ENCODE data around the gene RAB11FIP4. TPM values are rescaled to one million over a fixed set of nuclear protein-coding genes. Genes with fewer than 3 reads are reported as not detected.
A peak's percentile ranks its signal among the peaks of the same experiment; 100 is the strongest.

Gene RAB11FIP4
- total RNA-seq, 1 experiment from 2014 or later, result 54.9 TPM

DNA sequence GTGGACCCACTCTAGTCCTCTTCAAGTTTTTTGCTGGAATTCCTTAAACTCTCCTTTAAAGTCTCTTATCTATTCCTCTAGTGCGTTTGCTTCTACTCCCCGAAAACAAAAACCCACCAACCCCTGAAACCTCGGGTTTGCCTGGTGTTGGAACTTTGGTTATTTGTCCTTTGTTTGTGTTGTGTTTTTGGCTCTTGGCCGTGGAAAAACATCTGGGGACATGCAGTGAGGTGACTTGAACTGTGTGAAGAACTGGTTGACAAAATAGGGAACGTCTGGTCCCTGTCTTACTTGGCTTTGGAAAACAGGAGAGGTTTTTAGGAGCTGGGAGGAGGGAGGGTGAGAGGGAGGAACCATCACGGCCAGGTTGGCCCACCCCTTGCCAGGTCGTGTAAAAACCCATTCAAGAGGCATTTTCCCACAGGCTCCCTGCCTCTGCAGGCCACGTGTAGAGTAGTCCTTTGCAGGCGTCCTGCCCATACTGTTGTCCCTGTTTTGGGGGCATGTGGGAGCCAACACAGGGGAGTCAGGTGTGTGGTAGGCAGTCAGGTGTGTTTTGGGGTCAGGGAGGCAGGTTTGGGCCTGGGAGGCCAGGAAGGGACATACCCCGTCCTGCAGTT lies 169.3 kb downstream of the RAB11FIP4 start:
- peaks cover 46% of the 10 kb centered on the region for H3K4me1 Mint-ChIP-seq
- CTCF ChIA-PET, result interaction anchor here (1.0 to 2.7 kb wide), 3 partner anchors 25 to 282 kb away, joined by 3 to 14 read pairs (median 8); no protein-coding TSS in a partner anchor
- ATAC-seq, result no peak
- peaks cover 38% of the 10 kb centered on the region for H3K27me3 Mint-ChIP-seq (ENCODE audit: low read depth)
- H3K36me3 Mint-ChIP-seq, result no peaks in the 10 kb centered on the region
- H3K27ac Mint-ChIP-seq, result no peak overlapping the region
- POLR2A ChIA-PET, result interaction anchor here (0.6 to 1.2 kb wide), 2 partner anchors 20 to 171 kb away, joined by 3 read pairs; no protein-coding TSS in a partner anchor
- no peaks in the 10 kb centered on the region for H3K9me3 Mint-ChIP-seq
- no peak for TF ChIP-seq GRHL2 (CRISPR knock-in tag; IDR thresholded peaks at IDR 0.05; ENCODE audit: insufficient replicate concordance, severe bottlenecking)
- TF ChIP-seq ZNF263 (CRISPR knock-in tag; IDR thresholded peaks at IDR 0.05; ENCODE audit: low read depth), result no peak
- TF ChIP-seq, protein P1, sequence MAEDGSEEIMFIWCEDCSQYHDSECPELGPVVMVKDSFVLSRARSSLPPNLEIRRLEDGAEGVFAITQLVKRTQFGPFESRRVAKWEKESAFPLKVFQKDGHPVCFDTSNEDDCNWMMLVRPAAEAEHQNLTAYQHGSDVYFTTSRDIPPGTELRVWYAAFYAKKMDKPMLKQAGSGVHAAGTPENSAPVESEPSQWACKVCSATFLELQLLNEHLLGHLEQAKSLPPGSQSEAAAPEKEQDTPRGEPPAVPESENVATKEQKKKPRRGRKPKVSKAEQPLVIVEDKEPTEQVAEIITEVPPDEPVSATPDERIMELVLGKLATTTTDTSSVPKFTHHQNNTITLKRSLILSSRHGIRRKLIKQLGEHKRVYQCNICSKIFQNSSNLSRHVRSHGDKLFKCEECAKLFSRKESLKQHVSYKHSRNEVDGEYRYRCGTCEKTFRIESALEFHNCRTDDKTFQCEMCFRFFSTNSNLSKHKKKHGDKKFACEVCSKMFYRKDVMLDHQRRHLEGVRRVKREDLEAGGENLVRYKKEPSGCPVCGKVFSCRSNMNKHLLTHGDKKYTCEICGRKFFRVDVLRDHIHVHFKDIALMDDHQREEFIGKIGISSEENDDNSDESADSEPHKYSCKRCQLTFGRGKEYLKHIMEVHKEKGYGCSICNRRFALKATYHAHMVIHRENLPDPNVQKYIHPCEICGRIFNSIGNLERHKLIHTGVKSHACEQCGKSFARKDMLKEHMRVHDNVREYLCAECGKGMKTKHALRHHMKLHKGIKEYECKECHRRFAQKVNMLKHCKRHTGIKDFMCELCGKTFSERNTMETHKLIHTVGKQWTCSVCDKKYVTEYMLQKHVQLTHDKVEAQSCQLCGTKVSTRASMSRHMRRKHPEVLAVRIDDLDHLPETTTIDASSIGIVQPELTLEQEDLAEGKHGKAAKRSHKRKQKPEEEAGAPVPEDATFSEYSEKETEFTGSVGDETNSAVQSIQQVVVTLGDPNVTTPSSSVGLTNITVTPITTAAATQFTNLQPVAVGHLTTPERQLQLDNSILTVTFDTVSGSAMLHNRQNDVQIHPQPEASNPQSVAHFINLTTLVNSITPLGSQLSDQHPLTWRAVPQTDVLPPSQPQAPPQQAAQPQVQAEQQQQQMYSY (CRISPR knock-in tag; IDR thresholded peaks at IDR 0.05), result no peak
- TF ChIP-seq, protein P2, sequence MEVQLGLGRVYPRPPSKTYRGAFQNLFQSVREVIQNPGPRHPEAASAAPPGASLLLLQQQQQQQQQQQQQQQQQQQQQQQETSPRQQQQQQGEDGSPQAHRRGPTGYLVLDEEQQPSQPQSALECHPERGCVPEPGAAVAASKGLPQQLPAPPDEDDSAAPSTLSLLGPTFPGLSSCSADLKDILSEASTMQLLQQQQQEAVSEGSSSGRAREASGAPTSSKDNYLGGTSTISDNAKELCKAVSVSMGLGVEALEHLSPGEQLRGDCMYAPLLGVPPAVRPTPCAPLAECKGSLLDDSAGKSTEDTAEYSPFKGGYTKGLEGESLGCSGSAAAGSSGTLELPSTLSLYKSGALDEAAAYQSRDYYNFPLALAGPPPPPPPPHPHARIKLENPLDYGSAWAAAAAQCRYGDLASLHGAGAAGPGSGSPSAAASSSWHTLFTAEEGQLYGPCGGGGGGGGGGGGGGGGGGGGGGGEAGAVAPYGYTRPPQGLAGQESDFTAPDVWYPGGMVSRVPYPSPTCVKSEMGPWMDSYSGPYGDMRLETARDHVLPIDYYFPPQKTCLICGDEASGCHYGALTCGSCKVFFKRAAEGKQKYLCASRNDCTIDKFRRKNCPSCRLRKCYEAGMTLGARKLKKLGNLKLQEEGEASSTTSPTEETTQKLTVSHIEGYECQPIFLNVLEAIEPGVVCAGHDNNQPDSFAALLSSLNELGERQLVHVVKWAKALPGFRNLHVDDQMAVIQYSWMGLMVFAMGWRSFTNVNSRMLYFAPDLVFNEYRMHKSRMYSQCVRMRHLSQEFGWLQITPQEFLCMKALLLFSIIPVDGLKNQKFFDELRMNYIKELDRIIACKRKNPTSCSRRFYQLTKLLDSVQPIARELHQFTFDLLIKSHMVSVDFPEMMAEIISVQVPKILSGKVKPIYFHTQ (CRISPR knock-in tag; IDR thresholded peaks at IDR 0.05), result no peak
- no peak for DNase-seq (ENCODE audit: low spot score)
- peak overlapping the region; percentile 71 for H3K4me3 Mint-ChIP-seq

DNA sequence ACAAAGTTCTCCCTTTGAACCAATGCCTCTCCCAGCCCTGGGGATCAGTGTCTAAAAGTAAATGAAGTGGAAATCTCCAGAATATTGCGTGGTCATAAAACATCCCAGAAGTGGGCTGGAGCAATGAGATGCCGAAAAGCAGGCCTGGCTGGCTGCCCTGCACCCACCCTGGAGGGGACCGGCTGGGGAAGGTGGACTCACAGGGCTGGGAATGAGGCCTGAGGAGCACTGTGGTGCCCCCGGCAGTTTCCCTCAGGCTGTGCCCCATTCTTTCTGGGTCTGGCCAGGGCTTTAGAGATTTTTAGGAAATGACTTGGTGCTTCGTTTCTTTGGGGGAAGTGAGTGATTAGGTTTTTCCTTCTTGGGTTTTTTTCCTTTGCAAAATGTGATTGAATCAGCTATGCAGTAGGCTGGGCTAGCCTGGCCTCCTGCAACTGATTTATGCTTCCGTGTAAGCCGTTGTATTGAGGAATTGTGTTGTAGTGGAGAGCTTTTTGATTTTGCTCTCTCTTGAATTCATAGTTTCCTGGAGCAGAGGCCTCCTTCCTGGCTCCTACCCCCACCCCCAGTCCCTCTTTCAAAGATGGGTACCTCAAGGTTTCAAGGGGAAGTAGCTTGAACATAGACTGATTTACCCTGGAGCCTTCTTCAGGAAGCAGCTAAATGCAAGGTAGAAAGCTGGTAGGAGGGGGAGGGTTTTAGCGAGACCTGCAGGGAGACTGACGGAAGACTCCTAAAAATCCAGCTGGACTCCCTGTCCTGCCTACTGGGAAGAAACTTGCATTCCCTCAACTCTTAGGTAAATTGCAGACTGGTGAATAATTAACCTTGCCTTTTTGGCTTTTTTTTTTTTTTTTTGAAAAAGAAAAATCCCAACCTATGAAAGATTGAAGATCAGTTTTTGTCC lies 170.2 kb downstream of the RAB11FIP4 start:
- peaks cover 46% of the 10 kb centered on the region for H3K4me1 Mint-ChIP-seq
- POLR2A ChIA-PET, result interaction anchor here (1.2 kb wide), 1 partner anchor 19 kb away, joined by 3 read pairs; no protein-coding TSS in a partner anchor
- peaks cover 38% of the 10 kb centered on the region for H3K27me3 Mint-ChIP-seq (ENCODE audit: low read depth)
- H3K36me3 Mint-ChIP-seq, result no peaks in the 10 kb centered on the region
- no peak for DNase-seq (ENCODE audit: low spot score)
- CTCF ChIA-PET, result interaction anchor here (0.7 to 2.7 kb wide), 5 partner anchors 26 to 1458 kb away, joined by 3 to 14 read pairs (median 5); no protein-coding TSS in a partner anchor
- no peaks in the 10 kb centered on the region for H3K9me3 Mint-ChIP-seq
- no peak overlapping the region; the same call in 1 of the 2 replicates for H3K27ac Mint-ChIP-seq
- no peak for ATAC-seq
- peak overlapping the region; percentile 71 for H3K4me3 Mint-ChIP-seq
- TF ChIP-seq, protein P3, sequence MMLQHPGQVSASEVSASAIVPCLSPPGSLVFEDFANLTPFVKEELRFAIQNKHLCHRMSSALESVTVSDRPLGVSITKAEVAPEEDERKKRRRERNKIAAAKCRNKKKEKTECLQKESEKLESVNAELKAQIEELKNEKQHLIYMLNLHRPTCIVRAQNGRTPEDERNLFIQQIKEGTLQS (CRISPR knock-in tag; conservative IDR thresholded peaks at IDR 0.05), result no peak
- TF ChIP-seq IRF2 (CRISPR knock-in tag; IDR thresholded peaks at IDR 0.05; ENCODE audit: borderline replicate concordance, low read depth) (no peak), CREM (CRISPR knock-in tag; IDR thresholded peaks at IDR 0.05) (no peak), PRRX2 (CRISPR knock-in tag; IDR thresholded peaks at IDR 0.05) (no peak), ZNF138 (CRISPR knock-in tag; conservative IDR thresholded peaks at IDR 0.05) (no peak), ZNF121 (CRISPR knock-in tag; IDR thresholded peaks at IDR 0.05) (no peak), ZNF317 (CRISPR knock-in tag; IDR thresholded peaks at IDR 0.05; ENCODE audit: borderline replicate concordance, low read depth) (no peak), NR3C1 (CRISPR knock-in tag; conservative IDR thresholded peaks at IDR 0.05; ENCODE audit: low read depth) (no peak), CBFB (CRISPR knock-in tag; IDR thresholded peaks at IDR 0.05; ENCODE audit: low read depth) (no peak), GTF2I (CRISPR knock-in tag; conservative IDR thresholded peaks at IDR 0.05) (no peak)
- TF ChIP-seq, protein P4, sequence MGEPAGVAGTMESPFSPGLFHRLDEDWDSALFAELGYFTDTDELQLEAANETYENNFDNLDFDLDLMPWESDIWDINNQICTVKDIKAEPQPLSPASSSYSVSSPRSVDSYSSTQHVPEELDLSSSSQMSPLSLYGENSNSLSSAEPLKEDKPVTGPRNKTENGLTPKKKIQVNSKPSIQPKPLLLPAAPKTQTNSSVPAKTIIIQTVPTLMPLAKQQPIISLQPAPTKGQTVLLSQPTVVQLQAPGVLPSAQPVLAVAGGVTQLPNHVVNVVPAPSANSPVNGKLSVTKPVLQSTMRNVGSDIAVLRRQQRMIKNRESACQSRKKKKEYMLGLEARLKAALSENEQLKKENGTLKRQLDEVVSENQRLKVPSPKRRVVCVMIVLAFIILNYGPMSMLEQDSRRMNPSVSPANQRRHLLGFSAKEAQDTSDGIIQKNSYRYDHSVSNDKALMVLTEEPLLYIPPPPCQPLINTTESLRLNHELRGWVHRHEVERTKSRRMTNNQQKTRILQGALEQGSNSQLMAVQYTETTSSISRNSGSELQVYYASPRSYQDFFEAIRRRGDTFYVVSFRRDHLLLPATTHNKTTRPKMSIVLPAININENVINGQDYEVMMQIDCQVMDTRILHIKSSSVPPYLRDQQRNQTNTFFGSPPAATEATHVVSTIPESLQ (CRISPR knock-in tag; IDR thresholded peaks at IDR 0.05), result no peak
- TF ChIP-seq, protein P5, sequence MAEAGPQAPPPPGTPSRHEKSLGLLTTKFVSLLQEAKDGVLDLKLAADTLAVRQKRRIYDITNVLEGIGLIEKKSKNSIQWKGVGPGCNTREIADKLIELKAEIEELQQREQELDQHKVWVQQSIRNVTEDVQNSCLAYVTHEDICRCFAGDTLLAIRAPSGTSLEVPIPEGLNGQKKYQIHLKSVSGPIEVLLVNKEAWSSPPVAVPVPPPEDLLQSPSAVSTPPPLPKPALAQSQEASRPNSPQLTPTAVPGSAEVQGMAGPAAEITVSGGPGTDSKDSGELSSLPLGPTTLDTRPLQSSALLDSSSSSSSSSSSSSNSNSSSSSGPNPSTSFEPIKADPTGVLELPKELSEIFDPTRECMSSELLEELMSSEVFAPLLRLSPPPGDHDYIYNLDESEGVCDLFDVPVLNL (CRISPR knock-in tag; IDR thresholded peaks at IDR 0.05; ENCODE audit: borderline replicate concordance, low read depth), result no peak
- TF ChIP-seq, protein P6, sequence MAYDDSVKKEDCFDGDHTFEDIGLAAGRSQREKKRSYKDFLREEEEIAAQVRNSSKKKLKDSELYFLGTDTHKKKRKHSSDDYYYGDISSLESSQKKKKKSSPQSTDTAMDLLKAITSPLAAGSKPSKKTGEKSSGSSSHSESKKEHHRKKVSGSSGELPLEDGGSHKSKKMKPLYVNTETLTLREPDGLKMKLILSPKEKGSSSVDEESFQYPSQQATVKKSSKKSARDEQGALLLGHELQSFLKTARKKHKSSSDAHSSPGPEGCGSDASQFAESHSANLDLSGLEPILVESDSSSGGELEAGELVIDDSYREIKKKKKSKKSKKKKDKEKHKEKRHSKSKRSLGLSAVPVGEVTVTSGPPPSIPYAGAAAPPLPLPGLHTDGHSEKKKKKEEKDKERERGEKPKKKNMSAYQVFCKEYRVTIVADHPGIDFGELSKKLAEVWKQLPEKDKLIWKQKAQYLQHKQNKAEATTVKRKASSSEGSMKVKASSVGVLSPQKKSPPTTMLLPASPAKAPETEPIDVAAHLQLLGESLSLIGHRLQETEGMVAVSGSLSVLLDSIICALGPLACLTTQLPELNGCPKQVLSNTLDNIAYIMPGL (CRISPR knock-in tag; IDR thresholded peaks at IDR 0.05), result no peak
- TF ChIP-seq, protein P7, sequence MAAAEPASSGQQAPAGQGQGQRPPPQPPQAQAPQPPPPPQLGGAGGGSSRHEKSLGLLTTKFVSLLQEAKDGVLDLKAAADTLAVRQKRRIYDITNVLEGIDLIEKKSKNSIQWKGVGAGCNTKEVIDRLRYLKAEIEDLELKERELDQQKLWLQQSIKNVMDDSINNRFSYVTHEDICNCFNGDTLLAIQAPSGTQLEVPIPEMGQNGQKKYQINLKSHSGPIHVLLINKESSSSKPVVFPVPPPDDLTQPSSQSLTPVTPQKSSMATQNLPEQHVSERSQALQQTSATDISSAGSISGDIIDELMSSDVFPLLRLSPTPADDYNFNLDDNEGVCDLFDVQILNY (CRISPR knock-in tag; IDR thresholded peaks at IDR 0.05), result no peak

All from WTC11 (cell line).